GM19467 (cell line): ENCODE measurements around the gene TMEM121.
"Not testable (repeated sequence)": the region's sequence is repeated elsewhere in the genome, so short reads cannot be mapped to it uniquely, and the experiment has no call there.

Source experiments
- ATAC-seq: cut with Tn5 transposase; IDR thresholded peaks from one replicate; pipeline ENCODE4 v1.9.1; 2021; ENCODE audit warnings: mild to moderate bottlenecking, moderate library complexity; ENCODE audit not compliant: unreplicated experiment

The TMEM121 gene

DNA sequence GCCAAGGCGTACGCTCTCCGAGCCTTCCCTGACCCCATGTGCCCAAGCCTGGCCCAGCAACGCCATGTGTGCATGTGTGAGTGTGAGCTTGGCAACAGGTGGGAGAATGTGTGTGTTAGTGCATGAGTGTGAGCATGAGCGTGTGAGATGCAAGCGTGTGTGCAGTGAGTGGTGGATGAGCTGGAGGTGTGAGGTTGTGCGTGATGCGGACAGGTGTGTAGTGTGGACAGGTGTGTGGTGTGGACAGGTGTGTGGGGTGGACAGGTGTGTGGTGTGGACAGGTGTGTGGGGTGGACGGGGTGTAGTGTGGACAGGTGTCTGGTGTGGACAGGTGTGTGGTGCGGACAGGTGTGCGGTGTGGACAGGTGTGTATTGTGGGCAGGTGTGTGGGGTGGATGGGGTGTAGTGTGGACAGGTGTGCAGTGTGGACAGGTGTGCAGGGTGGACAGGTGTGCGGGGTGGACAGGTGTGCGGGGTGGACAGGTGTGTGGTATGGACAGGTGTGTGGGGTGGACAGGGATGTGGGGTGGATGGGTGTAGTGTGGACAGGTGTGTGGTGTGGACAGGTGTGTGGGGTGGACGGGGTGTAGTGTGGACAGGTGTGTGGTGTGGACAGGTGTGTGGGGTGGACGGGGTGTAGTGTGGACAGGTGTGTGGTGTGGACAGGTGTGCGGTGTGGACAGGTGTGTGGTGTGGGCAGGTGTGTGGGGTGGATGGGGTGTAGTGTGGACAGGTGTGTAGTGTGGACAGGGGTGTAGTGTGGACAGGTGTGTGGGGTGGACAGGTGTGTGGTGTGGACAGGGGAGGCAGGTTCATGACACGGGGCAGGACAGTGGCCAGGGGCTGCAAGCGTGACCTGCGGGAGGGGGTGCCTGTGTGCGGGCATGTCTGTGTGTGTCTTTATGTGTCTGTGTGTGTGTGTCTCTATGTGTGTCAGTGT is 41.1 kb downstream of the TMEM121 start:
- not testable (repeated sequence) for ATAC-seq

GRCh38 chr14:105568140-105568843 is 41.9 kb downstream of the TMEM121 start:
- not testable (repeated sequence) for ATAC-seq

DNA sequence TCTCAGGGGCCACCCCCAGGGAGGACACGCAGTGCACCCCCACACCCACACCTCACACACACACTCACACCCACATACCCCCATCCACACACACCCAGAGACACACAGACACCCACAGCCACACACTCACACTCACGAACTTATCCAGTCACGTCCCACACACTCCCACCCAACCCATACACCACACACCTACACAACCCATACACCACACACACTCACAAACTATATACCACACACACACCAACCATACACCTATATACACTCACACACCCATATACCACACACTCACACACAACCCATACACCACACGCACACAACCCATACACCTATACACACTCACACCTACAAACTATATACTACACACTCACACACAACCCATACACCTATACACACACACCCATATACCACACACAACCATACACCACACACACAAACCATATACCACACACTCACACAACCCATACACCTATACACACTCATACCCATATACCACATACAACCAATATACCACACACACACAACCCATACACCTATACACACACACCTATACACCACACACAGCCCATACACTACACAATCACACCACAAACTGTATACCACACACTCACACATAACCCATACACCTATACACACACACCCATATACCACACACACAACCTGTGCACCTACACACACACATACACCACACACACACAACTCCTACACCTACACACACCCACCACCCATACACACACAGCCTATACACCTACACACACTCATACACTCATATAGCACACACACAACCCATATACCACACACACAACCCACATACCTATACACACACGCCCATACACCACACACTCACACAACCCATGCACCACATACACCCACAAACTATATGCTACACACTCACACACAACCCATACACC is 42.7 kb downstream of the TMEM121 start:
- ATAC-seq, result no peak

DNA sequence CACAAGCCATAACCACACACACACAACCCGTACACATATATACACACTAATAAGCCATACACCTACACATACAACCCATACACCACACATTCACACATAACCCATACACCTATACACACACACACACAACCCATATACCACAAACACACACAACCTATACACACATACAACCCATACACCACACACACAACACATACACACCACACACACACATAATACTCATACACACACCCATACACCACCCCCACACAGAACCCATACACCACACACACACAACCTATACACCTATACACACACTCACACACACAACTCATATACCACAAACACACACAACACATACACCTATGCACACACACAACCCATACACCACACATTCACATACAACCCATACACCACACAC is 44.1 kb downstream of the TMEM121 start:
- ATAC-seq, result no peak

DNA sequence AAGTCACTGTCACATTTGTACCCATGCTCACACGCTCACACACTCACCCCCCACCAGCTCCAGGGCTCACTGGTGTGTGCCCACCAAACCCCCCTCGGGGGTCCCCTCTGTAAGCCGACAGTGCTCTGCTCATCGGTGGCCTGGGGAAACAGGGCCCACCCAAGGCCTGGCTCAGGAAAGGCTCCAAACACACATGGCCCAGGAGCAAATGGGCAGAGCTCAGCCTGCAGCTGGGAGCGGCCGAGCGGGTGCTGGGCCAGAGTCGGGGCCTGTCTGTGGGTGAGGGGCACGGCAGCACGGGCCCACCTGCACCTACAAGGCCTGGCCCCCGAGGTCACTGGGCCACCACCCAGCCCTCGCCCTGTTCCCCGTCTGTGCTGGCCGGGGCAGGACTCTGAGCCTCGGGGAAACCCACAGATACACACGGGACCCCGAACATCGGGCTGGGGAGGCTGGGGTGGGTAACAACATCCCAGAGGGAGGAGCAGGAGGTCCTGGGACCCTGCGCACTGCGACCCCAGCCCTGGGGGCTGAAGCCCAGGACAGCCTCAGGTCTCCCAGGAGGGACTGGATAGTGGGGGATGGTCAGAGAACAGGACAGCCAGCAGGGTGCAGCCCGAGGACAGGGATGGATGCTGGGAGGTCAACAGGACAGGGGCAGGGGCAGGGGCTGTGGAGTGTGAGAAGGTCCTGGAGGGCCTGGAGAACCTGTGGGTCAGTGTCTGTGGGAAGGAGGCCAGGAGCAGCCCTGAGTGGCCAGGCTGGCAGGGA is 45.0 kb downstream of the TMEM121 start:
- not testable (repeated sequence) for ATAC-seq

- ATAC-seq, result not testable (repeated sequence)
Measured at GRCh38 chr14:105572063-105572462, 45.7 kb downstream of the TMEM121 start.

GRCh38 chr14:105573841-105574240 is 47.5 kb downstream of the TMEM121 start:
- ATAC-seq, result not testable (repeated sequence)

DNA sequence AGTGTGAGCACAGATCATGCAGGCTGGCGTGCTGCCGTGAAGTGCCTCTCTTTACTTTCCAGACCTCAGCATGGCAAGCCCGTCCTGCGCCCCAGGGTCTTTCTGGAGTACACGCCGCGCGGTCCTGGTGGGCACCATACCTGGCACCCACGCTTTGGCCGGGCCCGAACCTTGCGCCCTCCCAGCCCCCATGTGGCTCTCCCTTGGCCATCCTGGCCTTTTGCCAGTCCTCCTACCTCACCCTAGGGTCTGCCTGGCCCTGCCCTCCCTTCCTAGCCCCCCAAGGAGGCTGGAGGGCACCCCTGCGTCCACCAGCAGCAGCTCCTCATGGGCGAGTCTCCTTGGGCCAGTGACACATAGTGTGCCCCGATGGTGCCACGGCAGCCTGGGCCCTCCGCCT is 48.0 kb downstream of the TMEM121 start:
- ATAC-seq, result peak; percentile 2

GRCh38 chr14:105575016-105575700 is 48.8 kb downstream of the TMEM121 start:
- peak; percentile 62 for ATAC-seq

DNA sequence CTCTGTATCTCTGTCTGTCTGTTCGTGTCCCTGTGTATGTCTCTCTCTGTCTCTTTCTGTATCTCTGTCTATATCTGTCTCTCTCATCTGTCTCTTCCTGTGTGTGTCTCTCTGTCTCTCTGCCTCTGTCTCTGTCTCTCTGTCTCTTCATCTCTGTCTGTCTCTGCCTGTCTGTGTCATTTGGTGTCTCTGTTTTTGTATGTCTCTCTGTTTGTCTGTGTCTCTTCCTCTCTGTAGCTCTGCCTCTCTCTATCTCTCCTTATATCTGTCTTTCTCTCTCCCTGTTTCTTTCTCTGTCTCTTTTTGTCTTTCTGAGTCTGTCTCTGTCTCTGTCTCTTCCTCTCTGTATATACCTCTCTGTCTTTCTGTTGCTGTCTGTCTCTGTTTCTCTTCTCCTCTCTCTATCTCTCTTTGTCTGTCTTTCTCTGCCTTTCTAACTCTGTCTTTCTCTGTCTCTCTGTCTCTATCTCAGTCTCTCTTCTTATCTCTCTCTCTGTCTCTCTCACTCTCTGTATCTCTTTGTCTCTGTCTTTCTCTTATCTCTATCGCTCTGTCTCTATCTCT is 50.2 kb downstream of the TMEM121 start:
- ATAC-seq, result no peak

DNA sequence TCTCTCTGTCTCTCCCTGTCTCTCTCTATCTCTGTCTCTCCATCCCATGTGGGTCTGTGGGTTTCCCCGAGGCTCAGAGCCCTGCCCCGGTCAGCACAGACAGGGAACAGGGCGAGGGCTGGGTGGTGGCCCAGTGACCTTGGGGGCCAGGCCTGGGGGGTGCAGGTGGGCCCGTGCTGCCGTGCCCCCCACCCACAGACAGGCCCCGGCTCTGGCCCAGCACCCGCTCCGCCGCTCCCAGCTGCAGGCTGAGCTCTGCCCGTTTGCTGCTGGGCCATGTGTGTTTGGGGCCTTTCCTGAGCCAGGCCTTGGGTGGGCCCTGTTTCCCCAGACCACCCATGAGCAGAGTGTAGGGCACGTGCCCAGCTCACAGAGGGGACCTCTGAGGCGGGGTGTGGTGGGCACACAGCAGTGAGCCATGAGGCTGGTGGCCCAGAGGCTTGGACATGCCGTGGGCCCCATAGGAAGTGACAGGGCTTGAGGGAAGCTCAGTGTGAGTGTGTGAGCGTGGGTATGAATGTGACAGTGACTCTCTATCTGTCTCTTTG is 51.0 kb downstream of the TMEM121 start:
- no peak for ATAC-seq

DNA sequence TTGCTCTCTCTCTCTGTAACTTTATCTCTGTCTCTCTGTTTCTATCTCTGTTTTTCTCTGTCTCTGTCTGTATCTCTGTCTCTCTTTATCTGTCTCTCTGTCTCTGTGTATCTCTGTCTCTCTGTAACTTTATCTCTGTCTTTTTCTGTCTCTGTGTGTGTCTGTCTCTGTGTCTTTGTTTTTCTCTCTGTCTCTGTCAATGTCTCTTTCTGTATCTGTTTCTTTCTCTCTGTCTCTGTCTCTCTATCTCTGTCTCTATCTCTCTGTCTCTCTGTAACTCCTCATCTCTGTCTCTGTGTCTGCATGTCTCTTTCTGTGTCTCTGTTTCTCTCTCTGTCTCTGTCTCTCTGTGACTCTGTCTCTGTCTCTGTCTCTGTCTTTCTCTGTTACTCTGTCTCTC is 51.7 kb downstream of the TMEM121 start:
- no peak for ATAC-seq

GRCh38 chr14:105579221-105579620 is 52.8 kb downstream of the TMEM121 start:
- ATAC-seq, result not testable (repeated sequence)
